Activated gamma-delta T cell treated with Interleukin-2 at 50 U/mL for 16 hours (primary cell): ENCODE results near the gene RTL1.

Experiments
- DNase-seq: peaks from one replicate; pipeline ENCODE4 v3.0.0-alpha.2; 2020

Gene RTL1

DNA sequence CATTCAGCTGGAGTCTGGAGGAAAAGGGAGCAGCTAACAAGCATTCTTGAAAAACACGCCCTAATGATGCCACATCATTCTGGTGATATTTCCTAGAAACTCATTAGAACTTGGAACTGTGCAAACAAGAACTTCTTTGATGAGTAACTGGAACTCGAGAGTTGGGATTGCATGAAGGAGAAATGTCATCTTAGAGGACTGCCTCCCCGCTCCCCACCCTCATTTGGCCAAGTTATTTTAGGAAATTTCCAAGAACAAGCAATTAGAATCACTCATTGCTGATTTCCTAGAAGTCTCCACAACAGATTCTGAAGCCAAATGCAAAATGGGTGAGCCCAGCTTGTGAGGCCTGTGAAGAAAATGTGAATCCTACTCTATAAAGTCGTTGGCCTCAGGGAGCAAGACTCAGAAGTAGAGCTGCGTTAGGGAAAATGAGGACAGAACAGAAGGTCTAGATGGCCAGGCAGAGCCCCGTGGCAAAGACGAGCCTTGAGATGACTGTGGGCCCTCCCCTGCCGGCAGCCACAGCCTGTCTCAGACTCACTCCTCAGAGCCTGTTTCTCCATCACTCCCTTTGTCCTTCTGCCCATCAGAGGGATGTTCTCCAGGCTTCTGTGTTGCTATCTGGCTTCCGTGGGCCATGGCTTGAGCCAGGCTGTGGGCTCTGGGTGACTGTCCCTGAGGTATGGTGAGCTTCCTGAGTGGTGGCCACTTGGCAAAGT lies 38.4 kb downstream of the RTL1 start:
- no peak for DNase-seq

DNA sequence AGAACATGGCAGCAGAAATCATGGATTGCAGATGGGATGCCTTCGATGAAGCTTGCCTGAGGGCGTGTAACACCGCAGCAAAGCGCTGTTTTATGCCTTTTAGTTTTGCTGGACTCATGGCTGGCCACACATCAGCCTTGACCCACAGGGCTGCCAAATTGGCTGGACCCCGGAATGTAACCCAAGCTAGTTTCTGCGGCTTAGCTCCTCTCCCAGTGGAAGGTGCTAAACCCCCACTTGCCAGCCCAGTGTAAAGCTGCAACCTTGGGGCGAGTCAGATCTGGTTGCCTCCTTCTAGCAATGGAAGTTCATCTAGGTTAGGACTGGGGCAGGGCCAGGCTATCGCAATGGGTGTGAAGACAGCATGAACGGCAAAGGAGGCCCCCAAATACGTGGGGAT lies 39.3 kb downstream of the RTL1 start:
- DNase-seq, result no peak

DNA sequence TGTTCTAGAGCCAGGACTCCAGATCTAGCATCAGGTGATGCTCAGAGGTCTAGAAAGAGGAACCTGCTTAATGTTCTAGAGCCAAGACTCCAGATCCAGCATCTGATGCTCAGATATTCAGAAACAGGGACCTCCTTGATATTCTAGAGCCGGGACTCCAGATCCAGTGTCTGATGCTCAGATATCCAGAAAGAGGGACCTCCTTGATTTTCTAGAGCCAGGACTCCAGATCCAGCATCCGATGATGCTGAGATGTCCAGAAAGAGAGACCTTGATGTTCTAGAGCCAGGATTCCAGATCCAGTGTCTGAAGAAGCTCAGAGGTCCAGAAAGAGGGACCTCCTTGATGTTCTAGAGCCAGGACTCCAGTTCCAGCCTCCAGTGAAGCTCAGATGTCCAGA lies 40.7 kb downstream of the RTL1 start:
- DNase-seq, result no peak

DNA sequence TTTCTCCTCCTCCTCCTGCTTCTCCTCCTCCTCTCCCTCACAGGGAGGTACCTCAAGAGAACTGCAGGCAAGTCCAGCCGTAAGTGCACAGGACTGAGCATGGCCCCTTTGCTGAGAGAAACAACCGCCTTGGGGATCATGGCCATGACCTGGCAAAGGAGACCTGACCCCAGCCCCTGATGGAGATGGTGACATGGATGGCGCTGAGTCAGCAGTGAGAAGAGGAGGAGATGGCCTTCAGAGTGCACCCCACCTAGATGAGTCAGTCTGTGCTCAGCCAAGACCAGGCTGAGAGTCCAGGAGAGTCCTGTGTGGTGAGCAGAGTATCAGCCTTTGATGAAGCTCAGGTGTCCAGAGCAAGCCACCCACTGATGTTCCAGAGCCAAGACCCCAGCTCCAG lies 41.2 kb downstream of the RTL1 start:
- DNase-seq, result no peak

DNA sequence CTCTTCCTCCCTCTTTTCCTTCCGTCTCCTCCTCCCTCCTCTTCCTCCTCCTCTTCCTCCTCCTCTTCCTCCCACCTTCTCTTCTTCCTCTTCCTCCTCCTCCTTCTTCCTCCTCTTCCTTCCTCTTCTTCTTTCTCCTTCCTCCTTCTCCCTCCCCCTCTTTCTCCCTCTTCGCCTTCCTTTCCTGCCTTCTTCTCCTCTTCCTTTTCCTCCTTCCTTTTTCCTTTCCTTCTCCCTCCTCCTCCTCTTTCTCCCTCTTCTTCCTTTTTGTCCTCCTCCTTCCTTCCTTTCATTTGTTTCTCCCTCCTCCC lies 41.6 kb downstream of the RTL1 start:
- no peak for DNase-seq

DNA sequence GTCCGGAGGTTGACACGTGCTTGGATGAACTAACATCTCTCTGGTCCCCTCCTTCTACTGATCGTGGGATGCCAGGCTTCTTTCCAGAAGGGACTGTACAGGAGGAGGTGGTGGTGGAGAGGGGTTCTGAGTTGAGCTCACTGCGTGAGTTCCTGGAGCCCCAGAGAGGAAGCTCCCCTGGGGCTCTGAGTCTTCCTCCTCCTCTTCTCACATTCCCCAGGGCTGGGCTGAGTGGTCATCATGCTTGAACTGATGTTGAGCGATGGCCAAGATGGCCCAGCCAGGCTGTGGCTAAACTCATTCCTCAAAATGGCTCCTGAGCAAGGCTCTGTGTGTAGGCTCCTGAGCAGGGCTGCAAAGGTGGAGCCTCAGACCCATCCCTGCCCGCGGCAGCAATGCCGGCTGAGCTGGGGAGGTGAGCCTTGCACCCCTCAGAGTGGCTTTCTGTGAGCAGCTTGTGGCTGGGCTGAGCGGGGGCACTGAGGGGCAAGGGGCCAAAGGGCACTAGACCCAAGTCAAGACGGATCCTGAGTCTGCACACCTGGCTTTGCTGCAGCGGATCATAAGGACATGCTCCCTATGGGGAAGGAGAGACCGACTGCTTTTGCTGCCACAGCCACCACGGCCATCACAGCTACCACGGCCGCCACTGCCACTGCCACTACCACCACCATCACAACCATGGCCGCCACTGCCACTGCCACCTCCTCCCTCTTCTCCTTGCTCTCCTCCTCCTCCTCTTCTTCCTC lies 42.2 kb downstream of the RTL1 start:
- no peak for DNase-seq

DNA sequence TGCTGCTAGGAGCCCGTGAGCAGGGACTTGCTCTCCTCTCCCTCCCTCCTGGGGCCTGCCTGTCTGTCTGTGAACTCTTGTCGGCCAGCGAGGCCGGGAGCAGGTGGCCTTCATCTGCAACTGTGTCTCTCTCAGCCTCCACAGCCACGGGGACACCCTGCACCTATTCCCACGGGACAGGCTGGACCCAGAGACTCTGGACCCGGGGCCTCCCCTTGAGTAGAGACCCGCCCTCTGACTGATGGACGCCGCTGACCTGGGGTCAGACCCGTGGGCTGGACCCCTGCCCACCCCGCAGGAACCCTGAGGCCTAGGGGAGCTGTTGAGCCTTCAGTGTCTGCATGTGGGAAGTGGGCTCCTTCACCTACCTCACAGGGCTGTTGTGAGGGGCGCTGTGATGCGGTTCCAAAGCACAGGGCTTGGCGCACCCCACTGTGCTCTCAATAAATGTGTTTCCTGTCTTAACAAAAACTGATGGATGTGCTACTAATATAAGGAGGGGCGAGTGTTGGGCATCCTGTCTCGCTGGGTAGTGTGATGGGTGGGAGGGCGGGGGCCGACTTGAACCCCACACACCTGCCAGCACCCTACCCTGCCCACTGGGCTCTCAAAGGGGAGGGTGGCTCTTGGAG lies 42.9 kb downstream of the RTL1 start:
- no peak for DNase-seq

DNA sequence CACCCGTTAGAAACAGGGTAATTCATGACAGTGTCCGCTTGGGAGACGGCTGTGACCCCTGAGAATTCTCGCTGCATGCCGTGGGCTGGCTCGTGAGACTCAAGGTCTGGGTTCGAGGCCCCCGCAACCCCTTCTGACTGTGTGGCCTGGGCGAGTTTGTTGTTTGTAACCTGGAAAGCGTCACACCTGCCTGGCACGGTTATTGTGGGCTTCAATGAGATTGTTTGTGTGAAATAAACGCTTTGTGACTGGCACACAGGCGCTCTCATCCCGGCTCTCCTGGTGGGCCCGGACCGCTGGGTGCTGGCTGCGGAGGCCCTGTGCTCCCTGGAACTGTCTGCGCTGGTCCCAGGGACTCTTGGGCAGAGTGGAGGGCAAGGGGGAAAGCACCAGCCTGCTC lies 43.7 kb downstream of the RTL1 start:
- no peak for DNase-seq

DNA sequence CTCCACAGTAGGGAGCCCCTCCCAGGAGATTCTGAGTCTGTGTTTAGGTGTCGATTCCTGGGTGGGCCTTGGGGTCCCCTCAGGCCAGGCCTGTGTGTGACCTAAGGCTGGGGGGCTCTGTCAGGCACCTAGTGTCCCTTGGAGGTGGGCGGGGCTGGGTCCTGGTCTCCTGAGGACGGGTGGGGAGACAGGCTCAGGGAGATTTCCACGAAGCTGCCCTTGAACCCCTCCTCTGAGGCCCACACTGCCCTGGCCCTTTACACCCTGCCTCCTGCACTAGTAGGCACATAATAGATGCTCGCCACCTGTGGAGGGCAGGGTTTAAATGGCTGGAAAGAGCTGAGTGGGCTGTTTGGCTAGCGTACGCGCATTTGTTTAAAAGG lies 44.7 kb downstream of the RTL1 start:
- DNase-seq, result no peak

DNA sequence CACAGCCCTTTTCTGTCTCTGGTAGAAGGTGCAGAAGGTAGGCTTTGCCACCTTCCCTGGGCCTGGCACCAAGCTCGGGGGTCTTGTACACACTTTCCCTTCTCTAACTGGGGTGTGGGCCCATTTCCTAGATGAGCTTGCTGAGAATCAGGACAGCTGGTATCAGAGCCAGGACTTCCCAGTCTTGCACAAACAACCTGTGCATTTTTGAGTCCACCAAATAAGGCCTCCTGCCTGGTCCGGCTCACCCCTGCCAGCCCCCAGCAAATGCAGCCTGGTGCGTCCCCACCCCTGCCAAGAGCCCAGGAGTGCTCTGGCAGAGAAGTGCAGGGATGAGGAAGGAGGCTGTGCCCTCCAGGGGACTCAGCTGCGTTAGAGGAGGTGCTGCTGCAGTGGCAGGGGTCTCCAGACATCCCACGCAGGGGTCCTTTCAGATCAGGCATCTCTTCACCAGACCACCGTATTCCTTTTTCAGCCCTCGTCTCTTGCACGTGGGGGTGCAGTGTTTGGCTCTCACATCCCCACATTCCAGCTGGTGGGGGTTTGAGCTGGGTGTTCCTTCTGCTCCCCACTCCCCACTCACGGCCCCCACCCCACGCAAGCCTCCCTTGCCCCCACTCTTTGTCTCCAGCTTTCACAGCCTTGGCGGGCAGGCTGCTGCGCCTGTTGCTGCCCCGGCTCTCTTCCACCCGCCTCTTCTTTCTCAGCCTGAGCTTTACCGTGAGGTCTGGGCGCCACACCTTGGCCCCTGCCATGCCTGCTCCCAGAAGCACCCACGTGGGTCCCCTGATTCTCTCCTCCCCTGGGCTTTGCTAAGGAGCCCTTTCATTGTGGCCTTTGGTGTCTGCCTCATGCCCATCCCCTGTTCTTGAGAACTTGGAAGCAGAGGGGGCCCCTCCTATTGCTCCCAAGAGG lies 45.3 kb downstream of the RTL1 start:
- DNase-seq, result no peak

DNA sequence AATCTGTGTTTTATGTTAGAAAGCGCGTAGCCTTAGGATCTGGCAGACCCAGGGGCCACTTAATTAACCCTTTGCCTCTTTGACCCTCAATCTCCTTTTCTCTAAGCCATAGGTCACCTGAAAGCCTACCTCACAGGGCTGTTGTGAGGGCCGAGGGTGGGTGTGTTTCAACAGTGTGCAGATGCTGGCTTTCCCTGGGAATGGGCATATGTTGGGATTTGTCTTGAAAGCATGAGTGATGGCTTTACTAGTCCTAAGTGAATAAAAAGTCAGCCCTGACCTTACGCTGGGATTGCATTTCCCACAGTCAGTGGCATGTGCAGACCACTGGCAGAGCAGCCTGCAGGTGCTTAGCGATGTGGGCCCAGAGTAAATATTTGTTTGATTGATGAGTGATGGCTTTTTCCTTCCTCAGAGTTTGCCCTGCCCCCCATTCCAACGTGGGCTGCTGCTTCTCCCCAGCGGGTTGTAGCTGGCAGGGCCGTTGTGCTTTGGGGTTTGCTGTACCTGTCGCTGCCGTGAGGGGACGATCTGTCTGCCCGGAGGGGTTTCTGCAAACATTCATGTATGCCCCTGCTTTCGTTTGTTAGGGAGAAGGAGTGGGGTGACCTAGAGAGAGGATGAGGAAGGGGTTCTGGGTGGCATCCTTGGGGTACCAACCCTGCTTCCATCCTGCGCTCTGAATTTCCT lies 46.1 kb downstream of the RTL1 start:
- no peak for DNase-seq

DNA sequence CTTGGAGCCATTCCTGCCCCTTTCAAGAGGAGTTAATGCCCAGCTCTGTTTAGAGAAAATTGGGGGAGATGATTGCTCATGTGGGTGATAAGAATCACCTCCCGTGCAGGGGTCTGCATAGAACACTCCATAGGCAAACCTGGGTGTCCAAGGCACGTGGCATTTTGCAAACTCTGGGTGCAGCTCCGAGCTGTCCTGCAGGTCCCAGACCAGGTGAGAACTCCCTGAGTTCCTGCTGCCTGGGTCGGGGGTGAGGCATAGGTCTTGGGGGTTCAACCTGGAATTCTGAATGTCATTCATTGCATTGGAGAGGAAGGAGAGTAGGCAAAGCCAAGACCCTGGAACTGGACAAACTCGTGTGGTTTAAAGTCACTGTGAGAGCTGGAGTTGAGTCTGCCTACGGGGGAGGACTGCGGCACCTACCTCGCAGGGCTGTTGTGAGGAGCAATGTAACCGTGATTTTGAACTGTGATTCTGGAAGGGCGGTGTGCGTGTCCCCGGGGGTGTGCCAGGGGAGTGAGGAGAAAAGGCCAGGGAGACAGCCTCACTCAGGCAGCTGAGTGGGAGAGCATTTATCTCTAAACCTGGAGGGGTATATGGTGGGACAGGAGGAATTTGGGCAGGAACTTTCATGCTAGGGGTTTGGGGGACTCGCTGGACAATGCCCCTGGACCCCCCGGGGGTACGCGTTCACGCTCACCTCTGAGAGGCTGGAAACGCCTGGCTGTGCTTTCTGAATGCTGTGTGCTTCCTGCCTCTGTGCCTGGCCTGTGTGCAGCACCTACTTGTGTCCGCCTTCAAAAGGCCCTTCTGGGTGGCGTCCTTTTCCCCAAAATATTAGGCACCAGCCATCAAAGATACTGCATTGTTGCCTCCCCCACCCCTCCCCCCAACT lies 47.2 kb downstream of the RTL1 start:
- DNase-seq, result no peak

DNA sequence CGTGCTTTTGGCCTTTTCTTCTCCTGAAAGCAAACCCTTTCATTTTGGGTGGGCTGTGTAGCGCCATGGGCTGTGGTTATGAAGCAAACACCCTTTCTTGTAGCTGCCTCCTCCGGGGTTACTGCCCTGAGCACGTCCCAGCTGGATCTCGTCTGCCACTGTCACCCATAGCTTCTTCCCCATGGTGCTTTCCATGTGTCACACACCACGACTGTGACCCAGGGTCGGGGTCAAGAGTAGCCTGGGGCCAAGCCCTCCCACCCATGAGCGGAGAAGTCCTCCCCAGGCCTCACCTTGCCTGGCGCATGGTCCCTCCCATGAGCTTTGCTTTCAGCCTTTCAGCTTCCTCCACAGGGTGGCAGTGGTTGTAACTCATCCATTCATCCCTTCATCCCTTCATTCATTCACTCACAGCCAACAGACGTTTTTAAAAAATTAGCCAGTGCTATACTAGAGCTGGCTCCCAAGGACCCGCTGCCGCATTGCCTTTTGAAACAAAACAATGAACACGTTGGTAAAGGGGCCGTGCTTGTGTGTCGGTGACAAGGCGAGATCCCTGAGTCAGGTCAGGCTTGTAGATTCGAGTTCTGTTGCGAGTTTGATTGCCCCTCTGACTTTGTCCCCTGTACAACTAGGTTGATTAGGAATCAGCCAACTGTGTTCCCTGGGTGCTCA lies 48.1 kb downstream of the RTL1 start:
- no peak for DNase-seq

DNA sequence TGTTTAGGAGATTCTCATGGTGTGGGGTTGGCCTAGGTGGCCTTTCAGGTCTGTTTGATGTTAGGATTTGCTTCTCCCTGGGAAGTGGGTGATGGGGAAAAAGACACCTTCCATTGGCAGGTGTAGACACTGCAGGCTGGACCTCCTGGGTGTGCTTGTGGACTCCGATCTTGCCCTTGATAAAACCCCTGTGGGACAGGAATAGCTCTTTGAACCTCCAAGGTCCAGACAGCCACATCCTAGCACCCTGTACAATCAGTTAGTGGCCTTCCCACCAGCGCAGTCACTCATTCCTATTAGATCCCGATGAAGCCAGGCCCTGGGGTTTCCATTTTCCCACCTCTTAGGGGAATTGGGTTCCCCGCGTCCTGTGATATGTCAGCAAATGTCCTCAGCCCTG lies 49.1 kb downstream of the RTL1 start:
- DNase-seq, result no peak

DNA sequence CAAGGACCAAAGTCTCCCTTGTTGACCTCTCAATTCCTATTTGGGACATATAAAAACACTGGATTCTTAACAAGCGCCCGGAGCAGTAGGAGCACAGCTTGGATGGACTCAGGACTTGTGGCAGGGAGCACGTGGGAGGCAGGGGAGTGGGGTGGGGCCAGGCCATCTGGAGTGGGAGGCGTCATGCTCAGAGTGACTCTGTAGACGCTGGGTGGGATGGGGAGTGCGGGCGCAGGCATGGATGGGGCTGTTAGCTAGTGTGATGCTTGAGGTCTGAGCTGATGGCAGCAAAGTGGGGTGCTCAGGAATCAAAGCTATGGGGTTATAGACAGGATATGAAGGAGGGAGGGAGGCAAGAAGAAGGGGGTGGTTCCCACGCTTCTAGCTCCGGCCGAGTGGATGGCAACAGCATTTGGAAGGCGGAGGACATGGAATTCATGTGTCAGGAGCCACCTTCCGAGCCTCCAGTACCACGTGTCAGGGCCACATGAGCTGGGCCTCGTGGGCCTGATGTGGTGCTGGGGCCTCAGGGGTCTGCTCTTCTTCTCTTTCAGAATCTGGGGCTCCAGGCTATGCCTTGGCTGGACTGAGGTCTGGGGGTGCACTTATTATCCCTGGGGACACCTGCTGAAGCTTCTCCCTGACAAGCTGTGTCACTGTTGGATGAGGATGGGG lies 51.4 kb downstream of the RTL1 start:
- no peak for DNase-seq

DNA sequence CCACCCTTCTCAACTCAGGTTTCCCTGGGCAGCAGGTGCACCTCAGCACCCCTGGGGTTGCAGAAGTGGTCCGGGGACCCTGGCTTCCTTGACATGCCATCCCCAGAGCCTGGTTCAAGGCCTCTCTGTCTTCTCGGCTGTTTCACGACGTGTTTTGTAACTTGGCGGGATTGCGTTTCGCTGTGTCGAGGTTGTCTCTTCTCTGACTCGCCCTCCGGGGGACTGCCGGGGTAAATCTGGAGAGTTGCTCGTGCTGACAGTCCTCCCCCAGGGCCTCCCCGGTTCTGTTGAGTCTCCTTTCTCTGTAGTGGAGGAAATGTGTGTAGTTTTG lies 52.0 kb downstream of the RTL1 start:
- no peak for DNase-seq

DNA sequence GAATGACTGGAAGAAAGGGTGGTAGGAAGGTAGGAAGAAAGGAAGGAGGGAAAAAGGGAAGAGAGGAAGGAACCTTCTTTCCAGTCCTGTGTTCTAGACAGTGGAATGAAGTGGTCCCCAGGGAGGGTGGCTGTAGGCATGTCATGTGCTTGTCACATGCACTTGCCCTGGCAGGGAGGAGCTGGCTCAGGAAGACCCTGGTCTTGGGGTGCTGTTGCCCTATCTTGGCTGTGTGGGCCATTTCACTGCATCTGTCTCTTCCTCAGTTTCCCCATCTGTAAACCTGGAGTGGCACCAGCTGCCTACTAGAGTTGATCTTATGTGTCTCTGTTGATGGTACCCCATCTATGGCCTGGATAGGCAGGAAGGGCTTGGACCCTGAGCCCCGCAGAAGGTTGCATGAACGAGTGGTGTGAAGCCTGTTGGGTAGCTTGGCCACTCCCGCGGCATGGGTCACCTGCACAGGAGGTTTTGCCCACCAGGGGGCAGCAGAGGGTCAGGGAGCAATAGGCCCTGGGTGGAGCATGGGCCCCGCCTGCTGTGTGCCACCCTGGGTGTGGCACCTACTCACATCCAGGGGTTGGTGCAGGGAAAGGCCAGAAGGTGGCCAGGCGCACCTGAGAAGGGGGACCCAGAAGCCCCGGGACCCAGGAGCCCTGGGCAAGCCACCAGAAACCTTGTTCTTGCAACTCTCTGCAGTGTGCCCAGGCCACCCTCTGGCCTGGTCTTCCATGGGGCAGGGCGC lies 52.5 kb downstream of the RTL1 start:
- DNase-seq, result peak; percentile 77

DNA sequence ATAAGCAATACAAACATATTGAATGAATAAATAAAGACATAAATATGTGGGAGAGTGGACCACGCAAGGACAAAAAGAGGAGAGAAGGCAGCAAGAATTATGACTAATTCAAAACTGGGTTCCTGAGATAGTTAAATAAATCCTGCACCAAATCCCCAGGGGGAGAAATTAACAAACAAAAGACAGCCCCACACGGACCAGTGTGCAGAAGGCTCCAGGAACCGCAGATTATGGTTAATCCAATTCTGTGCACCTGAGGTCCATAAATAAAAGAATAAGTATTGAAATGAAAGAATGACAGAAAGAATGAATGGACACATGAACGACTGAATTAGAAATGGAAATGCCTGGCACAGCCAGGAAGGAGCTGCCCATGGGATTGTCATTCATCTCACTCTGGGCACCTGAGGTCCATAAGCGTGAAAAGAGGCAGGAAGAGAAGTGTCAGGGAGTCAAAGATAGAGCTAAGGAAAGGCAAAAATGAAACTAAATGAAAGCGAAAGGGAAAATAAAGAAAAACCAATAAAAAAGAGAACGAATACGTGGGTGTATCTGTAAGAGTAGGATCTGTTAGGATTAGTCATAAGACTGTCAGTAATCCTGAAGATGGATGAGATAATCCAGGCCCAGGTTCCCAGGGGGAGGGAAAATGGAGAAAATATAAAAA lies 54.3 kb downstream of the RTL1 start:
- DNase-seq, result no peak

DNA sequence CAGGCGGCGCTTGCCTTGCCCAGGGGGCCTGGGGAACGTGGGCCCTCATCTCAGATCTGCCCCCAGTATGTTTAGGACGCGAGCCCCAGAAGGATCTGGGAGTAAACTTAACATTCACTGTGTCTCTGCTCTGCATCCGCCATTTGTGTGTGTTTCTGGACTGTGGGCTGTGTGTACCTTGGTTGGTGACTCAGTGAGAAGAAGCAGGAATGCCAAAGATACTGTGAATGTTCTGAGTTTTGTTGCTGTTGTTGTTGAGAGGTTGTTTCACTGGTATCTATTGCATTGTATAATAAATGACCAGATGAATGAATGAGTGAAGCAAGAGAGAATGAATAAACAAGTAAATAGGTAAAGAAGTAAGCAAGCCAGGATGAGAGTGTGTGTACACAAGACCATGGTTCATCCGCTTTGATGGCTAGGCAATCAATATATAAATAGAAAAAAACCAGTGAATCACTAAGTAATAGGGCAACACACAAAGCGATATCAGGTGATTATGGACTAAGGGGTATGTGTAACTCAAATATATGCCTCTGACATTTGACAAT lies 57.1 kb downstream of the RTL1 start:
- DNase-seq, result no peak
